HG02885 (cell line): ENCODE results near the gene NR3C1.
A peak's percentile ranks its signal among the peaks of the same experiment; 100 is the strongest.

Experiments used
- ATAC-seq: cut with Tn5 transposase; IDR thresholded peaks from one replicate; pipeline ENCODE4 v1.9.1; 2021; ENCODE audit warnings: mild to moderate bottlenecking; ENCODE audit not compliant: unreplicated experiment, poor library complexity

Gene NR3C1

GRCh38 chr5:143244990-143245389 lies 158.5 kb downstream of the NR3C1 start:
- no peak for ATAC-seq

DNA sequence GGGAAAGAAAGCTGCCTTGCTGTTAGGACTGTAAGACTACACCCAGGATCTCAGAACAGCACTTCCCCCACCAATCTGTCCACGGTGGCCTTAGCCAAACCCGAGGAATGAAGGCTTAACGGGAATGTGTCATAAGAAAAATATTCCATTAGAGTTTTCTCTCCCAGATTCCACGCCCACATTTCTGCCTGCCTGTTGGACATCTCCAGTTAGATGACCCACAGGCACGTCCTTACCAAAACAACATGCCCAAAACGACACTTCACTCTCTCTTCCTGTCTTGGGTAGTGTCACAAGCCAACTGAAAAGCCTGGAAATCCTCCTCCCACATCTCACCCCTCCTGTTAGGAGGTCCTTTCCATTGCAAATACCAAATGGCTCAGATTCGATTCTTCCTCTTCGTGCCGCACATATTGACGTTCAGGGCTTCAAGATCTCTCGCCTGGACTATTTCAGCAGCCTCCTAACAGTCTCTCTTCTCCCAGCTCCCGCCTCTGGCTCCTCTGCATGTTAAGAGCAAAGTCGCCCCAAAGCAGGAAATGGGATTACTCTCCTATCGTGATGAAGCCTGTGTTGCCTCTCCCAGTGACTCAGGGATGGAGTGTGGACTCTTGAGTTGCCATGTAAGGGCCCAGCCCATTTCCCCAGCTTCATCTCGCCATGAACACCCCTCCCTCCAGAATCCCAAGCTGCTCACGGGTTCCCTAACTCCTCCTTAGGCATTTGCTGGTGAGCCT lies 159.3 kb downstream of the NR3C1 start:
- no peak for ATAC-seq

GRCh38 chr5:143243103-143243502 lies 160.4 kb downstream of the NR3C1 start:
- no peak for ATAC-seq

GRCh38 chr5:143241892-143242291 lies 161.6 kb downstream of the NR3C1 start:
- no peak for ATAC-seq

DNA sequence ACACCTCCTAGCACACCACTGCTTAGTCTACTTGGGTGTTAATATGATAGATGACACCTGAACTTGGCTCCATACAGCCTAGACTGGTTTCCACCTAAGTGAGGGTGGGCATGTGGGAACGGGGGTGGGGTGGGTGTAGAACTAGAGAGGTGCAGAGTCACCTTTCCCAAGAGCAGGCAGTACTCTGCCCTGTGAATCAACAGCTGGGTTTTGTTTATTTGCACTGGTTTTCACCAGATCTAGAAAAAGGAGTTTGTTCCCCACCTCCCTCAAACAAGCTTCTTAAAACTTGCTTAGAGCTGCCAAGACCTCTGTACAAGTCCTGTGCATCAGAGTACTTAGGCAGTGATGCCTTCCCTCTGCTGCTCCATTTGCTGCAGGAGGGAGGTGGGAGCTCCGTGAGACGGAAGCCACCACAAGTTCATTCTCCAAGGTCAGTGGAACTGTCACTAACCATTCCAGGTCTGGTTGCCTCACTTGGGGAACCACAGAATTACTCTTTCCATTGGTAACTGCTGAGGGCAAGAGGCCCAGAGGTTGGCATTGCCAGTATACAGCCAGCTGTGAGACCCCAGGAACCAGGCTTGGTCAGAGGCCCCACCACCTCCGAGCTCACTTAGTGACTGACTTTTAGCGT lies 163.5 kb downstream of the NR3C1 start:
- ATAC-seq: no peak

DNA sequence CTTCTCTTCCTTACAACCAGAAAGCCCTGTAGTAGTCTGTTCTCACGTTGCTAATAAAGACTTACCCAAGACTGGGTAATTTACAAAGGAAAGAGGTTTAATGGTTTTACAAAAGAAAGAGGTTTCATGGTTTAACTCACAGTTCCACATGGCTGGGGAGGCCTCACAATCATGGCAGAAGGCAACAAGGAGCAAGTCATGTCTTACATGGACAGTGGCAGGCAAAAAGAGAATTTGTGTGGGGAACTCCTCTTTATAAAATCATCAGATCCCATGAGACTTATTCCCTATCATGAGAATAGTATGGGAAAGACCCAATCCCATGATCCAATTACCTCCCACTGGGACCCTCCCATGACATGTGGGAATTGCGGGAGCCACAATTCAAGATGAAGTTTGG lies 164.9 kb downstream of the NR3C1 start:
- no peak for ATAC-seq

DNA sequence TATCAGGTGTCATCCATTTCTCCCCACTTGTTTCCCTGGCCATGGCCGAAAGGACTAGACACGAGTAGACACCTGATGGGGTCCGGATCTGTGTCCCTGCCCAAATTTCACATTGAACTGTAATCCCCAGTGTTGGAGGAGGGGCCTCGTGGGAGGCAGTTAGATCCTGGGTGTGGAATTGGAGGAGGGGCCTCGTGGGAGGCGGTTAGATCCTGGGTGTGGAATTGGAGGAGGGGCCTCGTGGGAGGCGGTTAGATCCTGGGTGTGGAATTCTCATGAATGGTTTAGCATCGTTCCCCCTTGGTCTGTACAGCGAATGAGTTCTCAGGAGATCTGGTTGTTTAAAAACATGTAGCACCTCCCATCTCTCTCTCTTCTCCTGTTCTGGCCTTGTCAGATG lies 165.8 kb downstream of the NR3C1 start:
- no peak for ATAC-seq

- no peak for ATAC-seq
Measured at GRCh38 chr5:143236682-143237081, 166.8 kb downstream of the NR3C1 start.

GRCh38 chr5:143235423-143235822 lies 168.1 kb downstream of the NR3C1 start:
- no peak for ATAC-seq

GRCh38 chr5:143234162-143234842 lies 169.2 kb downstream of the NR3C1 start:
- ATAC-seq: no peak

DNA sequence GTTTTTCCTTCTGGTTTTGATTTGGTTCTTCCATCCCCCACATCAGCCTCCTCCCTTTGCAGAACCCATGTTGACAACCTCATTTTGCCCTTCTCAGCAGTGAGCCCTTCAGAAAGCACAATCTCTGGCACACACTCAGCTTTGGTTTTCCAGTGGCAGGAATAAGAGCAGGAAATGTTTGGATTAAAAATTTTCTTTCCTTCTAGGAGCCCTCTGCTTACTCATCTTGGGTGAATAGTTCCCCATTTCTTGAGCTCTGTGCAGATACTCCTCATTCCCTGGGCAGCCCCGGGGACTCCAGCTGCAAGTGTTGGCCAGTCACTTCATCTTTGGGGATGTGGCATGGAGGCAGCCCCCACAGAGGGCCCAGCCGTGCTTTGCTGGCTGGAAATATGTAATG lies 170.5 kb downstream of the NR3C1 start:
- ATAC-seq: no peak

DNA sequence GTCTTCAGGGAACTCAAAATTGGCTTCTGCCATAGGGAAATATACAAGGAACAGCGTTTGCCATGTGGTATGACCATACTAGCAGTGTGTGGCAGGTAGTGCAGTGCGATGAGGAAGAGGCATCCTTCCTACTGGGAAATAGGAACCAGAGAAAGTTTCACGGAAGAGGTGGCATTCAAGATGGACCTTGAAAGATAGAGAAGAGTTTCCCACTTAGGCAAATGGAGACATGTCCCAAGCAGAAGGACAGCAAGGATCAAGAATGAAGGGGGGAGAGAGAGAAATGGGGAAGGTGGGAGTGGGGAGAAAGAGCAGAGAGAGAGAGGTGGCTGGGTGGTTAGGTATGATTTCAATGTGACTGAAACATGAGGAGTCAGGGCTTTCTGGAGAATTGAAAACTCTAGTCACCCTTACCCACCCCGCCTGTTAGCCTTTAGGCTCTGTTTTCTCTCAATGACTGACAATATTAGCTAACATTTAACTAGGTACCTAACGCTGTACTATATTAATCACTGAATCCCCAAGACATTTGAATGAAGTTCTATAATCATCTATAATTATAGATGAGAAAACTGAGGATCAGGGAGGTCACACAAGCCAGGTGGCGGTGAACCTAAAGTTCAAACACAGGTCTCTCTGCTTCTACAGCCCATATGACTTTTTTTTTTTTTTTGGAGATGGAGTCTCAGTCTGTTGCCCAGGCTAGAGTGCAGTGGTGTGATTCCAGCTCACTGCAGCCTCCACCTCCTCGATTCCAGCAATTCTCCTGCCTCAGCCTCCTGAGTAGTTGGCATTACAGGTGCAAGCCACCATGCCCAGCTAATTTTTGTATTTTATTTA lies 171.3 kb downstream of the NR3C1 start:
- ATAC-seq: no peak

DNA sequence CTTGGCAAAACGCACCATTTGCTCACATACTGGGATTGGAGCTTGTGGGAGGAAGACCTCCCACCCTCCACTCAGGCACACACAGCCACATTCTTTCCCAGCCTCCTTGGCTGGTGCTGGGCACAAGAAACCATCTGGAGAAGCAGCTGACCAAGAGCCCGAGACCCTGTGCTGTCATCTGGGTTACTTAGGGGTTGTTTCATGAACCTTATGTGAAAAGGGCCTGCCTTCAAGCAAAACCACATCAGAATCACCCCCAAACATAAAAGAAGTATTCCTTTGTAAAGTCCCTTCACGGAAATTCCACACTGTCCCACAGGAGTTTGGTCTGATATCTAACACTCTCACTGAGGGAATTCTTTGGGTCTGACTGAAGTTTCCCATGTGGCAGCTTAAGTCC lies 172.1 kb downstream of the NR3C1 start:
- ATAC-seq: no peak

- ATAC-seq: no peak
Measured at GRCh38 chr5:143230676-143230996, 172.8 kb downstream of the NR3C1 start.

DNA sequence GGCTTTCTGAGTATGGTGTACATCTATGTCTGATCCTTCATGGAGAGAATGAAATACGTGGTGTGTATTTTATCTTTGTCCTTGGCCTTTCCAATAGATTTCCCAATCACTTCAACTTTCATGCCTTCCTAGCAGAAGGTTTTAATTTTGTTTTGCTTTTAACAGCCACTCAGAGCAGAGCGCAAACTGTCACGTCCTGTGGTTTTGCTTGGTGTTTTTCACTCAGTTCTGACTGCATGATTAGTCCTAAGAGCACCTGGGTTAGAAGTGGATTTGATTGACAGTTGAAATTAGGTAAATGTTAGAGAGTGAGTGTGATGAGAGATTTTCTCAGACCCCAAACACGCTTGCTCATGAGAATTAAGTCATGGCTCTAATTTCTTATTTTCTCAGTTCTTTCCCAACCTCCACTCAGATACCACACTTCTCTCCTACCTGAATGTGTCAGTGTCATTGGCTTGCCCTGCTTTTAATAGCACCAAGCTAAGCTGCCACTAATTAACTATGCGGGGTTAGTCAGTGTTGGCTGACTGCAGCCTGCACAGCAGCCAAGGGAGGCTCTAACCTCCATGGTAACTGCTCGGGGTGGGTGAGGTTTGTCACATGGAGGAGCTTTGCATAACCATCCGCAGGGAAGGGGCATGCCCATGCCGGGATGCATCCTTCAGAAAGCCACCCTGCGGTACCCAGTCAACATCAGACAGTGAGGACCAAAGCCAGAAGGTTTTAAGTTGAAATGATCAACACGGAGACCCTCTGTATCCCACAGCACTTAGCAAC lies 173.4 kb downstream of the NR3C1 start:
- peak; percentile 95 for ATAC-seq

- peak; percentile 51 for ATAC-seq
Measured at GRCh38 chr5:143229426-143229895, 174.0 kb downstream of the NR3C1 start.

DNA sequence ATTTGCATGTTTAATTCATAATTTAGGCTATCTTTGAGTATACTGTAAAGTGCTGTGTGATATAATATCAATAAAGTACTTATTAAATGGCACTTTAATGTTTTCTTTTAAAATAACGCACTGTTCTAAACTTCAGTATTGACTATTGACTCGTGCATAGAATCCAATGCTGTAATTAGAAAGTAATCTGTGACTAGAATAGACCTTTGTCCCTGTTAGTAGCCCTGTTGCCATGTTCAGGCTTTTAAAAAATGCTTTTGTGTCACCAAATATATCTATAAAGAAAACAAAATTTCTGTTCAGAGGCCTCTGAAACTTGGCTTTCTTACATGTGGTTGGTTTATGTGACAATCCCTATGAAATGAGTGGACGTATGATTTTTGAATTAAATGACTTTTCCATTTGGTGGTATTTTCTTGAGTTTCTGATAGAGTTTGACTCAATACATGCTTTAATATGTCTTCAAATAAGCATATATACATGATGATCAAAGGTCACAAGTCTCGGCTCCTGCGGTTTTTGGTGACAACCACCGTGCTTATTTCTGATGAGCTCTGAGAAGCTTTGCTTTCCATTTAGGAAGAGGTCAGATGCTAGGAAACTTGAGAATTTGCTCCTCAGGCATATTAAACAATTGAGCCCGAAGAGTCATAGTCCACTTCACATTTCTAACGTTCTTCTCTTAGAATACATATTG lies 174.7 kb downstream of the NR3C1 start:
- ATAC-seq: no peak
